ENCODE data around the gene NXT1.

DNA sequence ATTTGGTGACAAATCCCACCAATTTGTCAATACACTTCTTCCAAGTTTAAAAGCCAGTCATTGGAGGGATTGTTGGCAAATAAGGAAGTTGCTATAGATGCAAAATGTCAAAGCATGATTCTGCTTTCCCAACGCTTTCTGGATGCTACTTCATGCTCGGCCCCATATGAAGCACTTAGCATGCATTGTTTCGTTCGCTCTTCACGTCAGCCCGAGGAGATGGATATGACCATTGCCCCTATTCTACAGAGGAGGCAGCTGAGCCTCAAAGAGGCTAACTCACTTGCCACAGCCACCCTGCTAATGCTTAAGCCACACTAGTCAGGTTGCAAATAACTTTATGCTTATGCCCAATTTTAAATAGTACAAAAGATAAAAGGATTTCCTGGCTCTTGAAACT, 2.8 kb upstream of the NXT1 start:
- TF ChIP-seq TAF1 (IDR thresholded peaks at IDR 0.05; ENCODE audit: low read depth, low read length), result no peak
- TF ChIP-seq POLR2AphosphoS5 (IDR thresholded peaks at IDR 0.05; ENCODE audit: low read depth, low read length), result no peak

All from GM12891 (cell line).